HEK293 (cell line): ENCODE data around the gene MBD1.

Experiments
- CTCF ChIA-PET: fragments of 350-600 bp; formaldehyde crosslinking; extraction: SDS; loops from one replicate; lab custom pipeline; 2021; ENCODE audit warnings: antibody characterized with exemption; lab: Yijun Ruan, JAX
- POLR2A ChIA-PET: fragments of 300-600 bp; formaldehyde crosslinking; extraction: SDS; loops from one replicate; lab custom pipeline; 2020; ENCODE audit warnings: antibody characterized with exemption, inconsistent platforms; lab: Yijun Ruan, JAX
- H3K27ac ChIP-seq: fragments of 200-500 bp; sonication (Bioruptor generic); 2 replicates; pipeline ENCODE4 v1.5.1; 2014; ENCODE audit warnings: low read depth, low read length, control low read depth, inconsistent platforms; ENCODE audit errors: extremely low read depth
- H3K36me3 ChIP-seq, 2 experiments: fragments of 200-500 bp in 1 of 2; sonication (Bioruptor generic) in 1 of 2; 1 replicate in 1 of 2; 2 replicates in 1 of 2; pipeline ENCODE4 v1.5.1; 2014 to 2017; ENCODE audit warnings: inconsistent platforms in 2 of 2, low read length in 2 of 2; ENCODE audit not compliant: control insufficient read depth in 2 of 2, insufficient read depth in 1 of 2
- H3K4me1 ChIP-seq: fragments of 200-500 bp; sonication (Bioruptor generic); 2 replicates; pipeline ENCODE4 v1.5.1; 2014; ENCODE audit warnings: mild to moderate bottlenecking, low read length, inconsistent platforms; ENCODE audit not compliant: control insufficient read depth, insufficient read depth
- H3K4me3 ChIP-seq: 2 replicates; pipeline ENCODE4 v1.5.1; 2011; ENCODE audit warnings: low read depth, mild to moderate bottlenecking, control low read depth, low read length, moderate library complexity
- H3K9me3 ChIP-seq: fragments of 200-500 bp; sonication (Bioruptor generic); 2 replicates; pipeline ENCODE4 v1.5.1; 2014; ENCODE audit warnings: low read depth, low read length, inconsistent platforms; ENCODE audit not compliant: control insufficient read depth, insufficient read depth
- BCL11B ChIP-seq: fragments of 450-650 bp; formaldehyde crosslinking; IDR thresholded peaks from 2 replicates; pipeline ENCODE4 v1.5.1; 2016; ENCODE audit warnings: low read depth, missing biosample characterization, missing genetic modification characterization
- EGR2 ChIP-seq: fragments of 450-650 bp; formaldehyde crosslinking; IDR thresholded peaks from 2 replicates; pipeline ENCODE4 v1.5.1; 2016; ENCODE audit warnings: low read depth, missing biosample characterization, missing genetic modification characterization
- GFI1B ChIP-seq: fragments of 450-650 bp; formaldehyde crosslinking; IDR thresholded peaks from 2 replicates; pipeline ENCODE4 v1.5.1; 2016; ENCODE audit warnings: missing biosample characterization, missing genetic modification characterization
- GLI4 ChIP-seq: fragments of 450-650 bp; formaldehyde crosslinking; IDR thresholded peaks from 2 replicates; pipeline ENCODE4 v1.5.1; 2016; ENCODE audit warnings: missing biosample characterization, missing genetic modification characterization
- HOXA7 ChIP-seq: sonication (generic); formaldehyde crosslinking; IDR thresholded peaks from 2 replicates; pipeline ENCODE4 v1.8.1; 2022; ENCODE audit warnings: missing genetic modification reagents, borderline replicate concordance
- HOXD13 ChIP-seq: sonication (generic); formaldehyde crosslinking; IDR thresholded peaks from 2 replicates; pipeline ENCODE4 v1.8.0; 2022; ENCODE audit warnings: missing genetic modification reagents, borderline replicate concordance
- PRDM2 ChIP-seq: fragments of 450-650 bp; formaldehyde crosslinking; IDR thresholded peaks from 2 replicates; pipeline ENCODE4 v1.5.1; 2016; ENCODE audit warnings: missing biosample characterization, missing genetic modification characterization, borderline replicate concordance
- SP7 ChIP-seq: fragments of 450-650 bp; formaldehyde crosslinking; IDR thresholded peaks from 2 replicates; pipeline ENCODE4 v1.5.1; 2016; ENCODE audit warnings: missing biosample characterization, missing genetic modification characterization
- TSHZ1 ChIP-seq: fragments of 450-650 bp; formaldehyde crosslinking; IDR thresholded peaks from 2 replicates; pipeline ENCODE4 v1.5.1; 2016; ENCODE audit warnings: missing biosample characterization, missing genetic modification characterization, borderline replicate concordance
- ZBTB6 ChIP-seq: fragments of 450-650 bp; formaldehyde crosslinking; IDR thresholded peaks from 2 replicates; pipeline ENCODE4 v1.5.1; 2017; ENCODE audit warnings: missing biosample characterization, missing genetic modification characterization
- ZNF391 ChIP-seq: fragments of 450-650 bp; formaldehyde crosslinking; IDR thresholded peaks from 2 replicates; pipeline ENCODE4 v1.5.1; 2016; ENCODE audit warnings: low read depth, missing biosample characterization, missing genetic modification characterization, borderline replicate concordance
- ZNF623 ChIP-seq: fragments of 450-650 bp; formaldehyde crosslinking; IDR thresholded peaks from 2 replicates; pipeline ENCODE4 v1.5.1; 2016; ENCODE audit warnings: missing biosample characterization, missing genetic modification characterization
- TF ChIP-seq, protein P1 (sequence below): fragments of 450-650 bp; formaldehyde crosslinking; IDR thresholded peaks from 2 replicates; pipeline ENCODE4 v1.5.1; 2016; ENCODE audit warnings: missing biosample characterization, missing genetic modification characterization

The MBD1 gene

DNA sequence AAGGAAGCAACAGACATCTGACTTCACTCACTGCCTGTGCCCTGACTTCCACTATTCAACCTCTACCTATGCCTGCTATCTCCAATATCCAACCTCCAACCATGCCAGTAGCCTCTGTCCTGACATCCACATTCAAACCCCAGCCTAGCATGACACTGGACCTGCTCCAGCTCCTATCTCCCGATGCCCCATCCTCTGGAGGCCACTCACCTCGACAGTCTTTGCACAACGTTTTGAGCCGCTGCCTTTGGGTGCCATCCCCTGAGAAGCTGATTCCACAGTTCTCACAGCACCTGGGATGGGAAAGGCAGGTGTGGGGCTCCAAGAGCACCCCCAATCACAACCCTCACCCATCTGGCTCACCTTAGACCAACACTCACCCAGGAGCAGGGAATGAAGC is 4.9 kb downstream of the MBD1 start (continued):
- TF ChIP-seq ZBTB6 (tag by site-specific recombination) (no peak), ZNF391 (tag by site-specific recombination) (no peak), SP7 (tag by site-specific recombination) (no peak), GLI4 (tag by site-specific recombination) (no peak), HOXA7 (CRISPR knock-in tag) (no peak), BCL11B (tag by site-specific recombination) (no peak), EGR2 (tag by site-specific recombination) (no peak)
- TF ChIP-seq, protein P1, sequence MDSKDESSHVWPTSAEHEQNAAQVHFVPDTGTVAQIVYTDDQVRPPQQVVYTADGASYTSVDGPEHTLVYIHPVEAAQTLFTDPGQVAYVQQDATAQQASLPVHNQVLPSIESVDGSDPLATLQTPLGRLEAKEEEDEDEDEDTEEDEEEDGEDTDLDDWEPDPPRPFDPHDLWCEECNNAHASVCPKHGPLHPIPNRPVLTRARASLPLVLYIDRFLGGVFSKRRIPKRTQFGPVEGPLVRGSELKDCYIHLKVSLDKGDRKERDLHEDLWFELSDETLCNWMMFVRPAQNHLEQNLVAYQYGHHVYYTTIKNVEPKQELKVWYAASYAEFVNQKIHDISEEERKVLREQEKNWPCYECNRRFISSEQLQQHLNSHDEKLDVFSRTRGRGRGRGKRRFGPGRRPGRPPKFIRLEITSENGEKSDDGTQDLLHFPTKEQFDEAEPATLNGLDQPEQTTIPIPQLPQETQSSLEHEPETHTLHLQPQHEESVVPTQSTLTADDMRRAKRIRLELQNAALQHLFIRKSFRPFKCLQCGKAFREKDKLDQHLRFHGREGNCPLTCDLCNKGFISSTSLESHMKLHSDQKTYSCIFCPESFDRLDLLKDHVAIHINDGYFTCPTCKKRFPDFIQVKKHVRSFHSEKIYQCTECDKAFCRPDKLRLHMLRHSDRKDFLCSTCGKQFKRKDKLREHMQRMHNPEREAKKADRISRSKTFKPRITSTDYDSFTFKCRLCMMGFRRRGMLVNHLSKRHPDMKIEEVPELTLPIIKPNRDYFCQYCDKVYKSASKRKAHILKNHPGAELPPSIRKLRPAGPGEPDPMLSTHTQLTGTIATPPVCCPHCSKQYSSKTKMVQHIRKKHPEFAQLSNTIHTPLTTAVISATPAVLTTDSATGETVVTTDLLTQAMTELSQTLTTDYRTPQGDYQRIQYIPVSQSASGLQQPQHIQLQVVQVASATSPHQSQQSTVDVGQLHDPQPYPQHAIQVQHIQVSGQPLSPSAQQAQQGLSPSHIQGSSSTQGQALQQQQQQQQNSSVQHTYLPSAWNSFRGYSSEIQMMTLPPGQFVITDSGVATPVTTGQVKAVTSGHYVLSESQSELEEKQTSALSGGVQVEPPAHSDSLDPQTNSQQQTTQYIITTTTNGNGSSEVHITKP (tag by site-specific recombination), result no peak

DNA sequence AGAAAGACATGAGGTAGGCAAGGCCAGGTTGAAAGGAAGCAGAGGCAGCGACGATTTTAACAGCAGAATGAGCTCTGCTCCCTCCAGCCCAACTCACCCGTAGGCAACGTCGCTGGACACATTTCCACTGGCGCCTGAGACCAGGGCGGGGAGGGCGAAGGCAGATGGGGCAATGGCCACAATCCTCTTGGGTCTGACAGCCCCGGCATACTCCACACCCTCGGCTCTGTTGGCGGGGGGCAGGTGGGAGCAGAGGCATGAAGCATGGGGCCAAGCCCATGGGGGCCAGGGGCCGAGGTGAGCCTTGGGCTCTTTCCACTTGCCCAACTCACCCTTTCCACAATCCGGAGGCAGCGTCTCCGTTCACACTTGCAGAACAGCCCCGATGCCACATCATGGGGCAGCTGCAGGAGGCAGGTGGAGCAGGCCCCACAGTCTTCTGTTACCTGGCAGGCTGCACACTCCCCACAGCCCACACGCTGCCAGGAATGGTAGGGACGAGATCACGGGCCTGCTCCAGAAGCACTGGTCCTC is 5.8 kb downstream of the MBD1 start:
- no peak overlapping the region for H3K27ac ChIP-seq
- TF ChIP-seq ZNF623 (tag by site-specific recombination) (no peak), PRDM2 (tag by site-specific recombination) (no peak), TSHZ1 (tag by site-specific recombination) (no peak), GFI1B (no peak), HOXD13 (no peak)
- CTCF ChIA-PET, result interaction anchor here (1.6 kb wide), 1 partner anchor 82 kb away, joined by 4 read pairs; no protein-coding TSS in a partner anchor
- POLR2A ChIA-PET, result no interaction called here
- peaks cover 2% of the 10 kb centered on the region; the same call in 1 of the 2 replicates for H3K4me1 ChIP-seq
- H3K9me3 ChIP-seq, result no peaks in the 10 kb centered on the region
- H3K36me3 ChIP-seq, result peaks cover 39 to 89% of the 10 kb centered on the region in 2 experiments
- no peak overlapping the region for H3K4me3 ChIP-seq
